Inflammatory macrophage (primary cell): ENCODE results near the gene SPDYE16.
"Not testable (repeated sequence)": the region's sequence is repeated elsewhere in the genome, so short reads cannot be mapped to it uniquely, and the experiment has no call there.

Experiments used
- DNase-seq, 2 donors: peaks; one replicate each; pipeline ENCODE4 v3.0.0-alpha.2; 2020 to 2022

SPDYE16 gene

DNA sequence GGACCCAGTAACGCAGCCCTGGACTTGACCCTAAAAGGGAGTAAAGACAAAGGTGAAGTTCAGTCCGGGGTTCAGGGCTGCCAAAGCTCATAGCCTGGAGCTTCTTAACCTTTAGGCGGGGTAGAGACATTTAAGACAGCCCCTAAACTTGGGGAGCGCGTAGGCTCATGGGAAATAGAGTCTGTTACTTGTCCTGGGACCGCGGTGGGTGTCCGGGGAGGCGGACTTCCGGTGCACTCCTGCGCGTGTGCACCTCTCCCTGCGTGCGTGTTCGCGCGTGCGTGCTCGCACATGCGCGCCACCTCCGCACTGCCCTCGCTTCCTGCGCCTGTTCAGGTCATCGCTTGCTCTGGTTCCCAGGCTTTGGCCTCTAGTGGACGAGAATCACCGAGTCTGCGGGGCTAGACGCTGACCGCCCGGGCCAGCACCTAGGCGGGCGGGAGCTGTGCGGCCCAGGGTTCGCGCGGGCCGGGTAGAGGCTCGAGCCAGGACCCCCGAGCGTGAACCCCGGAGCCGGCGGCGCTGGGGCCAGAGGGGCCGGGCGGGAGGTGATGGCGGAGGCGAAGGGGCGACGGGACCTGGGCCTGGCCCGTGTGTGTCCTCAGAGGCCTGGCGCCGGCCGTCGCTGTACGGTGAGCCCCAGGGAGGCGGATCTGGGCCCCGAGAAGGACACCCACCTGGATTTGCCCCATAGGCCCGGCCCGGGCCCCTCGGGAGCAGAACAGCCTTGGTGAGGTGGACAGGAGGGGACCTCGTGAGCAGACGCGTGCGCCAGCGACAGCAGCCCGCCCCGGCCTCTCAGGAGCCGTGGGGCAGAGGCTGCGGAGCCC is 6.1 kb upstream of the SPDYE16 start:
- DNase-seq, result peak; percentile 90 to 91

- DNase-seq, result not testable (repeated sequence)
Measured at GRCh38 chr7:76531643-76532042, 11.5 kb downstream of the SPDYE16 start.

- not testable (repeated sequence) for DNase-seq
Measured at GRCh38 chr7:76526183-76526582, 16.9 kb downstream of the SPDYE16 start.

DNA sequence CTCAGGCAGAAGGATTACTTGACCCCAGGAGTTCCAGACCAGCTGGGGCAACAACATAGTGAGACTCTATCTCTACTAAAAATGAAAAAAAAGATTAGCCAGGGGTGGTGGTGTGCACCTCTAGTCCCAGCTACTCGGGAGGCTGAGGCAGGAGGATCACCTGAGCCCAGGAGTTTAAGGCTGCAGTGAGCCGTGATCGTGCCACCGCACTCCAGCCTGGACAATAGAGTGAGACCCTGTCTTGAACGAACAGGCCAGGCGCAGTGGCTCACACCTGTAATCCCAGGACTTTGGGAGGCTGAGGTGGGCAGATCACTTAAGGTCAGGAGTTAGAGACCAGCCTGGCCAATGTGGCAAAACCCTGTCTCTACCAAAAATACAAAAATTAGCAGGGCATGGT is 26.2 kb downstream of the SPDYE16 start:
- not testable (repeated sequence) for DNase-seq

- peak in 1 of 2 donors; percentile 18 for DNase-seq
Measured at GRCh38 chr7:76515999-76516443, 27.1 kb downstream of the SPDYE16 start.

- peak in 1 of 2 donors; percentile 0 for DNase-seq
Measured at GRCh38 chr7:76514926-76515771, 27.9 kb downstream of the SPDYE16 start.

DNA sequence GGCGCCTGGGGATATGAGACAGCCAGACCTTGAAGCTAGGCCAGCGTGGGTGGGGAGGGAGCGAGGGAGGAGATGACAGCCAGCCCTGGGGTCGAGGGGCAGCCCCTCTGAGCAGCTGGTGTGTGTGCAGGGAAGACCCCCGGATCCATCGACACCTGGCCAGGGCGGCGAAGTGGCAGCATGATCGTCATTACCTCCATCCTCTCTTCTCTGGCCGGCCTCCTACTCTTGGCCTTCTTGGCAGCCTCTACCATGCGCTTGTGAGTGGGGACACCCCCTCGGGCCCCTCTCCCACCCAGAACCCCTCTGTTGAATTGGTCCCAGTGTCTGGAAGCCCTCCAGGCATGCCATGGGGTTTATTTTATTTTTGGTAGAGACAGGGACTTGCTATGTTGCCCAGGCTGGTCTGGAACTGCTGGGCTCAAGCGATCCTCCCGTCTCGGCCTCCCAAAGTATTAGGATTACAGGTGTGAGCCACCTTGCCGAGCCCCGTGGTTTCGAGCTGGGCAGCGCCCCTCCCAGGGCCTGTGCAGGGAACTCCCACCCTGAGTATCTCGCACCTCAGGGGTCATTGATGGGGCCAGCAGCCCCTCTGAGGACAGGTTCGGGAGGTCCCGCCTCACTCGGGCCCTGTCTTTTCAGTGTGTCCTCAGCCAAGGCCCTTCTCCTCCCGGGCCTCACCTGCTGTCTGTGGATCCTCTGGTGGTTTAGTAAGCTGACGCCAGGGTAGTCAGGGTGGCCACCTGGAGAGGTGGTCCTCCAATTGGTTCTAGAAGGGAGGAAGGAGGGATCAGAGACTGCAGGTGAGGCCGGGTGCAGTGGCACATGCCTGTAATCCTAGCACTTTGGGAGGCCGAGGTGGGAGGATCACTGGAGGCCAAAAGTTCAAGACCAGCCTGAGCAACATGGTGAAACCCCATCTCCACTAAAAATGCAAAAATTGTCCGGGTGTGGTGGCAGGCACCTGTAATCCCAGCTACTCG is 29.0 kb downstream of the SPDYE16 start:
- no peak for DNase-seq

DNA sequence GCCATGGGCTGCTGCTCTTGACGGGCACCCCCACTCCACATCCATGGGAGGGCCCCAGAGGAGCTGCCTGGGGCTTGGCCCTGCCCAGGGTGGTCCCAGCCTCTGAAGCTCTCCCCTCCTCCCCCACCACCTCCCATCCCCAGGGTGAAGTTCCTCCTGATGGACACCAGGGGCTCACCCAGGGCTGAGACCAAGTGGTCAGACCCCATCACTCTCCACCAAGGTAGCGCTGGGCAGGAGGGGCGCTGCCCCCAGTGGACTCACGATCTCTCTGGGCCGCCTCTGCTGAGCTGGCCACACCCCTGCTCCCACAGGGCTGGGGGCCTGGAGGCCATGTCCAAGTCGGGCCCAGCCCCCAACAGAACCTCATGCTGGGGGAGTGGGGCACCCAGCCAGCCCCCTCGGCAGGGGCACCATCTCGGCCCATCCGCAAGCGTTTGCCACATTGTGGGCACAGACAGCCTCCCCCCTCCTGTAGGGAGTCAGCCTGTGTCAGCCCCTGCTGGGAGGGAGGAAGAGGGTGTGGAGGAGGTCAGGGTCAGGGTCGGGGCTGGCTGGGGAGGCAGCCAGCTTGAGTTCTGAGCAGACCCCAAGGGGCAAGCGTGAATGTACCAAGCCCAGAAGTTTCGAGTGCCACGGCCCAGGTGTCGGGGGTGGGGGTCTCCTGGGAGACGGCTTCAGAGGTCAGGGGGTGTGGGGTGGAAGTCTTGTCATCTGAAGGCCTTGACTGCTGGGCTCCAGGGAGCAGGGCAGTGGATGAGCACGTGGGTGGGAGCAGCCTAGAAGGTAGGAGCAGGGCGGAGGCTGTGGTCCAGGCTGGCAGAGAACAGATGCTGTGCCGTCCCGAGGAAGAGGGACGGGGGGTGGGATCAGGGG is 29.9 kb downstream of the SPDYE16 start:
- DNase-seq, result peak in 1 of 2 donors; percentile 0

DNA sequence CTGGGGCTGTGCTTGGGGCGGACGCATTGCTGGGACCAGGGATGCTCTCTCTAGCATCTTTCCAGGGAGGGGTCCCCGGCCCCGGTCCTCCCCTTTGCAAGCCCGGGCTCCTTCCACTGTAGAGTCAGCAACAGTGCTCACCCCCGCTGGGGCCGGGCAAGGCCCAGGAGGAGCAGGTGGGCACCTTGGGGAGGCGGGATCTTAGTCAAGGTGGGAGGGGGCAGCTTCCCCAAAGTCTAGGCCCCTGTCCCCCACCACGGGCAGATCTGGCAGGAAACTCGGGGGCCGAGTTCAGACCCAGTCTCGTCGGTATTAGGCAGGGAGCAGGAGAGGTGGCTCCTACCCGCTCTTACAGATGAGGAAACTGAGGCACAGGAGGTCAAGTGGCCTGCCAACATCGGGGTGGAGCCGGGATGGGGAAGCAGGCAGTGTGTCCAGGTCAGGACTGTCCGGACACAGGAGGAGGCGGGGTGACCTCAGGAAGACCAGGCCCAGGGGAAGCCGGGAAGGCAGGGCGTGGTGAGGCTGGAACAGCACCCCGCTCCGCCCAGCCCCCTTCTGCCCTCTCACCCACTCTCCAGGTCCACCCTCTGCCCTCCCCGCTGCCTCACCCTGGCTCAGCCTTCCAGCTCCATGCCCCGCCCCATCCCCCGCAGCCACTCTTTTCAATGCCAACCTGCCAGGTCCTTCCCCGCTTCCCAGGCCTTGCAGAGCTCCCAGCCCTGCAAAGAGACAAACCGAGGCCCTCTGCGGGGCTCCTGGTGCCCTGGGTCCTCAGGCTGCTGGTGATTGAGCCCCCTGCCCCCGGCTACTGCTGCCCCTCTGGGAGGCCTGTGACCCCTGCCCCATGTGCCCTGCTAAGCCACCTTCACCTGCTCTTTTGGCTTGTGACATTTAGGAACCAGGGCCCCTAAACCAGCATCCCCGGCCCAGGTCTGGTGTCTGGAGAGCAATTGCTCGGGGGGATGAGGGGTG is 30.9 kb downstream of the SPDYE16 start:
- not testable (repeated sequence) for DNase-seq

DNA sequence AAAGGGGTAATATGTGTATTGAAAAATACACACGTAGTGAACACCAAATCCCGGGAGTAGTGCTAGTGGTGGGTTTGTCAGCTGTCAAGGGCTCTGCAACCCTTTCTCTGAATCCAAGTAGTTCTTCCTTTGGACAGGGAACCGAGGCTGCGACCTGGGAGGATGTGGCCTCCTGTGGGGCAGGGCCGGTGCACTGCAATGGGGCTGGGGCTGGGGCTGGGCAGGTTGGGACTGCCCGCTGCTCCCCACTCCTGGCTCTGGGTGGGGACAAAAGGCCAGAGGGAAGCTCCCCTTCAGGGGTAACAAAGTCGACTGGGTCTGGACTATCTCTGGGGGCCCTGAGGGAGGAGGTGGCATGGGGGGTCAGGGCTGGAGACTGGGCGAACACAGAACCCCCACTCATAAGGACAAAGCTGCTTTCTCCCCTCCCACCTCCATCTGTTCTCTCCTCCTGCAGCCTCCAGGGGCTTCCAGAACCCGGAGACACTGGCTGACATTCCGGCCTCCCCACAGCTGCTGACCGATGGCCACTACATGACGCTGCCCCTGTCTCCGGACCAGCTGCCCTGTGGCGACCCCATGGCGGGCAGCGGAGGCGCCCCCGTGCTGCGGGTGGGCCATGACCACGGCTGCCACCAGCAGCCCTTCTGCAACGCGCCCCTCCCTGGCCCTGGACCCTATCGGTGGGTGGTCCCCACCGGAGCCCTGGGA is 31.7 kb downstream of the SPDYE16 start:
- not testable (repeated sequence) for DNase-seq

GRCh38 chr7:76509931-76510877 is 32.9 kb downstream of the SPDYE16 start, which contains the start of gene UPK3B:
UPK3B (plus strand) TSS chr7:76510552; CDS start chr7:76510653, 101 bp downstream.
- peak in 1 of 2 donors; percentile 0 for DNase-seq

DNA sequence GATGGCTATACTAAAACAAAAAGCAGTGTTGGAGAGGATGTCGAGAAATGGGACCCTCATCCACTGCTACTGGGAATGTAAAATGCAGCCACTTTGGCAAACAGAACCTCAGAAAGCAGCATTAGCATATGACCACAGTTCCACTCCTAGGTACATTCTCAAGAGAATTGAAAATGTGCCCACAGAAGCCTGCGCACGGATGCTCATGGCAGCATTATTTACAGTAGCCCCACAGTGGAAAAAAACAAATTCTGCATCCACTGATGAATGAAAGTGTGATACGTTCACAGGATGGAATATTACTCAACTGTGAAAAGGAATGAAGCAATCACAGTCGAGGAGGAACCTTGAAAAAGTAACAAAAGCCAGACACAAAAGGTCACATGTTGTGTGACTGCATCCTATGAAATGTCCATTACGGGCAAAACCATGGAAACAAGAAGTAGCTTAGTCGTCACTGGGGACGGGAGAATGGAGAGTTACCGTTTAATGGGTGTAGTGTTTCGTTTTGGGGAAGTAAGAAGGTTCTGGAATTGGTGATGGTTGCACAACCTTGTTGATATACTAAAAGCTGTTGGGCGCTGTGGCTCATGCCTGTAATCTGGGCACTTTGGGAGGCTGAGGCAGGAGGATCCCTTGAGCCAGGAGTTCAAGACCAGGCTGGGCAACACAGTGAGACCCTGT is 35.2 kb downstream of the SPDYE16 start:
- DNase-seq, result peak; percentile 97 to 99

DNA sequence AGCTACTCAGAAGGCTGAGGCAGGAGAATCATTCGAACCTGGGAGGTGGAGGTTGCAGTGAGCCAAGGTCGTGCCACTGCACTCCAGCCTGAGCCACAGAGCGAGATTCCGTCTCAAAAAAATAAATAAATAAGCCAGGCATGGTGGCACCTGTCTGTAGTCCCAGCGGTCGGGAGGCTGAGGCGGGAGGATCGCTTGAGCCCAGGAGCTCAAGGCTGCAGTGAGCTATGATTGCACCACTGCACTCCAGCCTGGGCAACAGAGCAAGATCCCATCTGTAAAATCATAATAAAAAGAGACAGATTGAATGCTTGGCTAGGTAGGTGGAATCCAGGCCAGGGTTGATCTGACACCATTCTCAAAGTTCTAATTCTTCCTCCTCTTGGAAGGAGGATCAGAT is 36.5 kb downstream of the SPDYE16 start:
- DNase-seq, result not testable (repeated sequence)

DNA sequence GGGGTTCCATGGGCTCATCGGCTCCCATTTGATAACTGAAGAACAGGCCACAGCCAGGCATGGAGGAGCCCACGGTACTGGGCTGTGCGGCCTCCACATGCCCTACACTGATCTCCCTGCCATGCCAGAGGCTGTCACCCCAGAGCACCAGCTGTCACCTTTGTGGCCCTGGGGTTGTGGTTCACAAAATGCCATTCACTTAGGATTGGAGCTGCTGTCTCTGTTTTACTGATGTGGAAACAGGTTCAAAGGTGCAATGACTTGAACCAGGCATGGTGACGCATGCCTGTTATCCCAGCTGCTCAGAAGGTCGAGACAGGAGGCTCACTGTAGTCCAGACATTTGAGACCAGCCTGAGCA is 37.0 kb downstream of the SPDYE16 start:
- no peak for DNase-seq

DNA sequence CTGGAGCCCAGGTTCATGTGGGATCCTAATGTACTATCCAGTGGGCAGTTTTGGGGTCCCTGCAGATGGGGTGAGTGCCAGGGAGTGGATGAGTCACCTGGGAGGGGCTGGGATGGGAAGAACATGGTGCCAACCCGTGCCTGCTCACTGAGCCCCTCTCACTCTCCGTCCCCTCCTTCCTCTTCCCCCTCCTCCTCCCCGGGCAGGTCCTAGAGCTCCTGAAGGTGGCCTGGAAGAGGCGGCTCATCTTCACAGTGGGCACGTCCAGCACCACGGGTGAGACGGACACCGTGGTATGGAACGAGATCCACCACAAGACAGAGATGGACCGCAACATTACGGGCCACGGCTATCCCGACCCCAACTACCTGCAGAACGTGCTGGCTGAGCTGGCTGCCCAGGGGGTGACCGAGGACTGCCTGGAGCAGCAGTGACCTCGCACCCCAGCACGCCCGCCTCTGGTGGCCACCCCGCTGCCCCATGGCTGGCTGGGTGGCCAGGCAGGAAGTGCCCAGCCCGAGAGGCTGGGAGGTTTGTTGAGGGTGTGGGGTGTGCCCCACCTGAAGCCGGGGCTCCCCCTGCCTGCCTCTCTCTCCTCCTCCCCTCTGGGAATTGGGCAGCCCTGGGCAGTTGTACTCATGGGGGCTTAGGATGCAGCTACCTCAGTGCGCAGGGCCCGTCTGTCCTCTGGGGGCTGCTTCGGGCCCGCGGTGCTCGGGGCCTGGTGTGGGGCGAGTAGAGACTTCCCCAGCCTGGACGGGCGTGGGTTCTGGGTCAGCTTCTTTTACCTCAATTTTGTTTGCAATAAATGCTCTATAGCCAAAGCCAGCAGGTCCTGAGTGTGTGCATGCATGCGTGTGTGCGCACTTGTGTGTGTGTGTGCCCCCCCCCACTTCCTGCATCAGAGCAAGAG is 37.7 kb downstream of the SPDYE16 start:
- no peak for DNase-seq
